Suprapubic skin (tissue), 3 donors: Measurements from ENCODE around the gene LTF.

Experiments
- EP300 ChIP-seq: sonication (generic); formaldehyde crosslinking; IDR thresholded peaks from one replicate; pipeline ENCODE4 v1.6.1; 2017; ENCODE audit warnings: antibody characterized with exemption
- TF ChIP-seq, protein P1 (sequence below), 2 donors: fragments of 200-600 bp in 1 of 2; fragments of 450-650 bp in 1 of 2; sonication (generic) in 1 of 2; IDR thresholded peaks; one replicate each; pipeline ENCODE4 v1.5.1; 2016 to 2019; ENCODE audit warnings: antibody characterized with exemption in 2 of 2, mild to moderate bottlenecking in 1 of 2, moderate library complexity in 1 of 2

DNA sequence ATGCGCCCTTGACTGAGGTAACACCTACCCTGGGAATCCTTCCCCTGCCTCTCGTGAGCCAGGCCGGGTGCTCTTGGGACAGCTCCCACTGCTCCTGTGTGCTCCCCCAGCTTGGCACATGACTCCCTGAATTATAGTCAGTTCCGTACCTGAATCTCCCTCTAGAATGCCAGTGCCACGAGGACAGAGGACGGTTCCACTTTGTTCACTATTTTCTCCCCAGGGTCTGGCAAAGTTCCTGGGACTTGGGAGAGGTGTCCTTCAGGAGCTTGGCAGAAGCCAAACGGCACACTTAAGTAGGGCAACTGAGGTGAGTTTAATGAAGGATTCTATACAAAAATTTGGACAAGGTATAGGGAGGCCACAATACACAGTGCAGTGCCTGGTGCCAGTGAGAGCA lies 67.6 kb downstream of the LTF start:
- TF ChIP-seq, protein P1, sequence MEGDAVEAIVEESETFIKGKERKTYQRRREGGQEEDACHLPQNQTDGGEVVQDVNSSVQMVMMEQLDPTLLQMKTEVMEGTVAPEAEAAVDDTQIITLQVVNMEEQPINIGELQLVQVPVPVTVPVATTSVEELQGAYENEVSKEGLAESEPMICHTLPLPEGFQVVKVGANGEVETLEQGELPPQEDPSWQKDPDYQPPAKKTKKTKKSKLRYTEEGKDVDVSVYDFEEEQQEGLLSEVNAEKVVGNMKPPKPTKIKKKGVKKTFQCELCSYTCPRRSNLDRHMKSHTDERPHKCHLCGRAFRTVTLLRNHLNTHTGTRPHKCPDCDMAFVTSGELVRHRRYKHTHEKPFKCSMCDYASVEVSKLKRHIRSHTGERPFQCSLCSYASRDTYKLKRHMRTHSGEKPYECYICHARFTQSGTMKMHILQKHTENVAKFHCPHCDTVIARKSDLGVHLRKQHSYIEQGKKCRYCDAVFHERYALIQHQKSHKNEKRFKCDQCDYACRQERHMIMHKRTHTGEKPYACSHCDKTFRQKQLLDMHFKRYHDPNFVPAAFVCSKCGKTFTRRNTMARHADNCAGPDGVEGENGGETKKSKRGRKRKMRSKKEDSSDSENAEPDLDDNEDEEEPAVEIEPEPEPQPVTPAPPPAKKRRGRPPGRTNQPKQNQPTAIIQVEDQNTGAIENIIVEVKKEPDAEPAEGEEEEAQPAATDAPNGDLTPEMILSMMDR (IDR thresholded peaks at IDR 0.05), result no peak
- TF ChIP-seq EP300, result no peak
